NCI-H748 (cell line): ENCODE data around the gene IL12RB2.
A peak's percentile ranks its signal among the peaks of the same experiment; 100 is the strongest.
"Not testable (repeated sequence)": the region's sequence is repeated elsewhere in the genome, so short reads cannot be mapped to it uniquely, and the experiment has no call there.

Experiments
- DNase-seq: peaks from one replicate; lab custom pipeline; 2025; ENCODE audit not compliant: unreplicated experiment; lab: John Stamatoyannopoulos, UW

Gene IL12RB2

DNA sequence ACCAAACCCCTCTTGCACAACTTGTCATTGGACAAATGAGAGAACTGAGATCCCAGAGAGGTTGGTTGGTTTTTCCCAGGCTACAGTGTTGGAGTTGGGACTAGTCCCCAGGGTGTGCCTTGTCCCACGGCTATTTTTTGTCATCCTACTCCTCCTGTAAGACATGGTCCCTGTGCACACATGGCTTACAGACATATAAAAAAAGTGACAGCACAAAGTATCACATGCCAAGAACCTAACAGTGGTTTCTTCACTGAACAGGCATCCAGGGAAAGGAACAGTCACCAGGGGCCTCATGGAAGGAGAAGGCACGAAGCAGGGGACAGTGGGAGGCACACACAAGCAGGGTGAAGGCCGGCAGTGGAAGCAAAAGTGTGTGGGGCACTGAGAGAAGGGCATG lies 86.1 kb downstream of the IL12RB2 start:
- no peak for DNase-seq

DNA sequence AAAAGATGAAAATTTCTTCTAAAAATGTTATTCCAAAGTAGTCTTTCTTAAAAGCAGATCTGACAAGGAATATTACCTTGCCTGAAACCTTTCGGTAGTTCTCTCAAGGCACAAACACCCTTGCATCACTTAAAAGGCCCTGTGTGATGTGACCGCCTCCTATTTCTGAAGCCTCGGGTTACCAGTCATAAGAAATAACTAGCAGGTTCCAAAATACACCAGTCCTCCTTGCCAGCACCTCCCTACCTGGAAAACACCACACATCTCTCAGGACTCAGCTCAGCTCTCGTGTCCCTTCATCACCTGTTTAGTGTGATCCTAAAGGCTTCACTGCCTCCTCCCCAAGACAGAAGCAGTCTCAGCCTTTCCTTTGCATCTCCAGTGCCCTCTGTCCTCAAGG lies 86.9 kb downstream of the IL12RB2 start:
- no peak for DNase-seq

DNA sequence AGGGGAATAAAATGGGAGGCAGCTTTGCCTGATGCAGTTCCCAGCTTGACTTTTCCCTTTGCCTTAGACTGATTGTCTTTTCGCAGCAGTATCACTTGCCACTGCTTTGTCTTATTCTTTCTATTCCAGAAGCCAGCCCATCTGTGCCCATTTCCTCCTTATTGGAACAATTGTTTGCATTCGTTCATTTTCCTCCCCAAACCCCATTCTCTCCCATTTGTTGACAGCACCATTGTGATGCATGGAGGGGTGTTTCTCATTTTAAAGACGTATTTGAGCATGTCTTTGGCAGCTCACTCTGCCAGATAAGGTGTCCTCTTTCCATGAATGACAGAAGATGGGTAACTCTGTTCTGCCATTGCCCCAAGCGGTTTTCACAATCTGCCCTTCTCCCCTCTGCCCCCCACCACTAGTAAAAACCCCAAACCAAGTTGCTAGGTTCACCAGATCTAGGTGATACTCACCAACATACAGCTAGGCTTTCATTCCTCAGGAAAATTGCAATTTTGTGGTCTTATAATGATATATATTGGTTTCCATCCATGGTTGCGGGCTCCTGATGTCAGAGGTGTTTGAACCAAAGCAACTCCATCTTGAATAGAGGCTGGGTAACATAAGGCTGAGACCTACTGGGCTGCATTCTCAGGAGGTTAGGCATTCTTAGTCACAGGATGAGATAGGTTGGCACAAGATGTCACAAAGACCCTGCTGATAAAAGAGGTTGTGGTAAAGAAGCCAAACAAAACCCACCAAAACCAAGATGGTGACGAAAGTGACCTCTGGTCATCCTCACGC lies 91.7 kb downstream of the IL12RB2 start:
- no peak for DNase-seq

DNA sequence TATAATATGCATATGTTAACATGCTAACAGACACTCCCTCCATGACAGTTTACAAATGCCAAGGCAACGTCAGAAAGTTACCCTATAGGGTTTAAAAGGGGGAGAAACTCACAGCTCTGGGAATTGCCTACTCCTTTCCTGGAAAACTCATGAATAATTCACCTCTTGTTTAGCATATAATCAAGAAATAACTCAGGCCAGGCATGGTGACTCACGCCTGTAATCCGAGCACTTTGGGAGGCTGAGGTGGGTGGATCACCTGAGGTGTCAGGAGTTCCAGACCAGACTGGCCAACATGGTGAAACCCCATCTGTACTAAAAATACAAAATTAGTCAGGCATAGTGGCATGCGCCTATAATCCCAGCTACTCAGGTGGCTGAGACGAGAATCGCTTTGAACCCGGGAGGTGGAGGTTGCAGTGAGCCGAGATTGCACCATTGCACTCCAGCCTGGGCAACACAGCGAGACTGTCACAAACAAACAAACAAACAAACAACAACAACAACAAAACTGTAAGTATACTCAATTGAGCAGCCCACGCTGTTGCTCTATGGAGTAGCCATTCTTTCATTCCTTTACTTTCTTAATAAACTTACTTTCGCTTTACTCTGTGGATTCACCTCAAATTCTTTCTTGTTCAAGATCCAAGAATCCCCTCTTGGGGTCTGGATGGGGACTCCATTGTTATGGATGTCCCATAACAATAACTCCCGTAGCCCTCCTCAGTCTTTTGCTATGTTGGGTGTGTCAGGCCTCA lies 92.5 kb downstream of the IL12RB2 start:
- DNase-seq: not testable (repeated sequence)

DNA sequence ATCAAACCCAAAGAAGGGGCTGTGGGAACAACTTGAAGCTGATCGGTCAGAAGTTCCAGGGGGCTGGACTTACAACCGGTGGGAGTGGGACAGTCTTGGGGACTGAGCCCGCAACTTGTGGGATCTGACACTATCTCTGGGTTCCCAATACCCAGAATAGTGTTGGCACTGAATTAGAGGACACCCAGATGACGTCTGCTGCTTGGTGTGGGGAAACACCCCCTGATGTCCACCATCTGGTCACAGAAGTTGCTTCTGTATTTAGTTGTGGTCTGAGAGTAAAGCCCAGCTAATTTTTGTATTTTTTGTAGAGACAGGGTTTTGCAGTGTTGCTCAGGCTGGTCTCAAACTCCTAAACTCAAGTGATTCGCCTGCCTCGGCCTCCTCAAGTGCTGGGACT lies 93.8 kb downstream of the IL12RB2 start:
- DNase-seq: no peak

DNA sequence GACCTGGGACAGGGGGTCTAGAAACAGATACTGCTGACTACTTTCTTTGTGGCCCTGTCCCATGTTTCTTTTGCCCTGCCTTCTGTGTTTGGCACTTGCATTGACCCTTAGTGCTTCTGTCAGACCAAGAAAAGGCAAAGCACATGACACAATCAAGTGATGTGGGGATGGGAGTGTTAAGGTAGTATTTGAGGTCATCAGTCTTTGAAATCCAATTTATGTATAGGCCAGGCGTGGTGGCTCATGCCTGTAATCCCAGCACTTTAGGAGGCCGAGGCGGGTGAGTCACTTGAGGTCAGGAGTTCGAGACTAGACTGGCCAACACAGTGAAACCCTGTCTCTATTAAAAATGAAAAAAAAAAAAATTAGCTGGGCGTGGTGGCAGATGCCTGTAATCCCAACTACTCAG lies 96.5 kb downstream of the IL12RB2 start:
- no peak for DNase-seq

DNA sequence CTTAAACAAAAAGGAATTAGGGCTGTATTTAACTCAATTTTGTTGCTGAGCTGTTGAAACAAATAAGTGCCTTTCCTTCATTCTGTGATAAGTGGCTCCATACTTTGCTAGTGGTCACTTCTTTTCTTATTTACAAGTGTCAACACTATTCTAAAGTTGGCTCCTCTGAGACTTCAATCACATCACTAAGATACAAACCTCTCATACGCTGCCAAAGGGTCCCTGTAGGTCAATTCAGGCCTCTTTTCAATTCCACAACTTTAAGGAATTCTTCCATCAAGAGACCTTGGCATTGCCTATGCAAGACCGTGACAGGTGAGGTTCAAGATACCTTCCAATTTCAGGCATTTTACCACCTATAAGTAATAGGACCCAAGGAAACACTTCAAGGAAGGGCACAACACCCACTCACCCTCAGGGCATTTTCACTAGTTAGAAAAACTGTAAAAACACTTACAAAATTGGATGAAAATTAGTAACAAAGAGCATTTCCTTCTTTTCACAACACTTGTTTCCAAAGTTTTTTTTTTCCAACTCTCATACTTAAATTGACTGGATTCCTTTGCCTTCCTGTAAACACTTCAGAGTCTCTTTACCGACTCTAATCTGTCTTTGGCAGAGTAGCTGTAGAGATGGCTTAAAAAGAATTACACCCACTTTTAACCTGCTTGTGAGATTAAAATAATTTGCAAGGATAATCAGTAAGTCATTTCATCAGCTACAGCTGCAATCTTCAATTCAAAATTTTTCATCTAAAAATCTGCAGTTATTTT lies 98.0 kb downstream of the IL12RB2 start:
- no peak for DNase-seq

DNA sequence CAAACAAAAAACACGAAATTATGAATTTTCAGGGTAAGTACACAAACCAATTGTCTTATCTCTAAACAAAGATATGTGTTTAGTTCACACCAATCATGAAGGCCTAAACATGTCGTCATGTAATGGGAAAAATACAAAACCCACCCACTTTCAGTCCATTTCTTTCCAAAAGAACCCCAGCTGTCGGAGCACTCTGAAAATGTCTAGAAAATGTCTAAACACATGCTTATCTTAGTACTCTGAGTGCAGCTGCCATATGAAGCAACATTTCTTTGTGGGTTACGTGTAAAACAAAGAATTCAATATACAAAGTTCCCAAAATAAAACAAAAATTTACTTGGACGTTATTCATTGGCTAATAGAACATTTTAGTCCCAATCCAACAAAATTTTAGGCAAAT lies 99.8 kb downstream of the IL12RB2 start:
- DNase-seq: no peak

DNA sequence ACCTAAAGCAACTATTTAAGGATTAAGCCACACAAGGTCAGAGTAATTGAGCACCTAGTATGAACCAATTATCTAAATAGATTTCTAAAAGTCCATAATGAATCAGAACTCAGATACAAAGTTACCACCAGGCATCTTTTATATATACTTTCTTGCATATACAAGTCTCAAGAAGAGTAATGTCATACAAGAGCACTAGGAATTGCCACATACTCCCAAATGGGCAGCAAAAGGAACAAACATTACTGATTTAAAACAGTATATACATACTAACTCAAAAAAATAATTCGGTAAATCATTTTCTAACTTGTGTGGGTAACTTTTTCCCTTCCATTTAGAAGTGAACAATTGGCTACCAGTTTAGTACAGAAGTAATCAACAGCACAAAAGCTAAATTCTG lies 100.5 kb downstream of the IL12RB2 start:
- no peak for DNase-seq

DNA sequence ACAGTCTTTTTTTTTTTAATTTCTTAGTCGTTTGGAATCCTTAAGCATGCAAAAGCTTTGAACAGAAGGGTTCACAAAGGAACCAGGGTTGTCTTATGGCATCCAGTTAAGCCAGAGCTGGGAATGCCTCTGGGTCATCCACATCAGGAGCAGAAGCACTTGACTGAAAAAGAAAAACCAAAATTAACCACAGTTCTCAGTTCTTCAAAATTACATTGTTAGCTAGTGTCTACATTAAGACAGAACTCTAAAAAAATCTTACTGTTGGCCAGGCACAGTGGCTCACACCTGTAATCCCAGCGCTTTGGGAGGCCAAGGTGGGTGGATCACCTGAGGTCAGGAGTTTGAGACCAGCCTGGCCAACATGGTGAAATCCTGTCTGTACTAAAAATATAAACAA lies 105.4 kb downstream of the IL12RB2 start:
- DNase-seq: not testable (repeated sequence)

DNA sequence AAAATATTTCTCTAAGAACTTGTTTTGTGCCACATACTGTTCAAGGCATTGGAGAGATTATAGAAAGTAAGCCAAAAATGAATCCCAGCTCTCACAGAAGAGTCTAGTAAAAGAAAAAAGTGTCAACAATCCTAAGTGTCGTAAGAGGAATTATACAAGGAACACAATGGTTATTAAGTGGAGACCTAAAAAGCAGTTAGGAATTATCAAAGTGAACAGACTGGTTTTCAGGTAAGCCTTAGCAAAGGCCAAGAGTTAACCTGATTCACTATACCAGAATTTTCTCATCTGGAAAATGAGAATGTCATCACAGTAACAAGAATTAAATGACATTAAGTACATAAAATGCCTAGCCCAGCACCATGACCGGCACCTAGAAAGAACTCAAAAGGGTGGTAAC lies 106.9 kb downstream of the IL12RB2 start:
- no peak for DNase-seq

DNA sequence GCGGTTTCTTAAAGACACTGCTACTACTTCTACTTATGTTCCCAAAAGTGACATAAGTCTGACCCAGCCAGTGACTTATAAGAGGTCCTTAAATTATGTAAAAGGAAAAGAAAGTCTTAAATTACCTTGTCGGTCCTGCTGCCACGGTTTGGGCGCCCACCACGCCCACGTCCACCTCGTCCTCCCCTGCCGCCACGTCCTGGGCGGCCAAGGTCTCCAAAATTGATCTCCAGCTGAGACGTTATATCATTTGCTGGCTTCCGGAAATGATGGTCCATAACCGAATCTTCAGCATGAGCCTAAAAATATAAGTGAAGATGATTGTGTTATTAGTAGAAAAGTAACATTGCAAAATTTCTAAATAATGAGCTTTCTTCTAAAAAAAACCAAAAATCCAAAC lies 107.4 kb downstream of the IL12RB2 start:
- no peak for DNase-seq

DNA sequence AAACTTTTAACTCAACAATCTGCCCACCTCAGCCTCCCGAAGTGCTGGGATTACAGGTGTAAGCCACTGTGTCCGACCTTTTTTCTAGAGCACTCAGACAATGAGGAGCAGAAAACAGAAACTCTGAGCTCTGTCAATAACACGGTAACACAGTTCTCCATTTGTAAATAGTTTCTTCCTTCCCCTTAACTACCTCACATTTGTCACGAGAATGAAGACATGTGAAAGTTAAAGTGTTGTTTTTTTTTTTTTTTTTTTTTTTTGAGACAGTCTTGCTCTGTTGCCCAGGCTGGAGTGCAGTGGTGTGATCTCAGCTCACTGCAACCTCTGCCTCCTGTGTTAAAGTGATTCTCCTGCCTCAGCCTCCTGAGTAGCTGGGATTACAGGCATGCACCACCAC lies 110.1 kb downstream of the IL12RB2 start:
- not testable (repeated sequence) for DNase-seq

DNA sequence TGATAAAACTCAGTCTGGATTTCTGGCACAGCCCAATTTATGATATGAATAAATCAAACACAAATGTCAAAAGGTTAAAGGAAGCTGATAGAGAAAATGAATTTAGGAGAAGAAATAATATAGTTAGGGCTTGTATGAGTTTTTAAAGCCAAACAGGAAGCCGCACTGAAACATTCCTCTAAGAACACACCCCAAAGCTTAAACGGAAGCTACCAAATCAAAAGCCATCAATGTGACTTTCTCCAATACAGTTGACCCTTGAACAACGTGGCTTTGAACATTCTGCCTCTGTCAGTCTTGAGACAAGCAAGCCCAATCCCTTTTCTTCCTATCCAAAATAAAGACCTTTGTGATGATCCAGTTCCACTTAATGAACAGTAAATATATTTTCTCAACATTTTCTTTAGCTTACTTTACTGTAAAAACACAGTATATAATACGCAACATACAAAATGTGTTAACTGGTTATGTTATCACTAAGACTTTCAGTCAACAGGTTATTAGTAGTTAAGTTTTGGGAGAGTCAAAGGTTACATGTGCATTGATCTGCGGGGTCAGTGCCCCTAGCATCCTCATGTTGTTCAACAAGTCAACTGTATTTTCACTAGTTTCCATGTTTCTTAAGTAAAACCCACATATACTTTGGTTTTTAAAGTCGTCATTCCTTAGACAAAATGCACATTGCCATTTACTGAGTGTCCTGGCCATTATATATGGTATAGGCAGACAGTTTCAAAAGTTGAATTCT lies 111.3 kb downstream of the IL12RB2 start:
- DNase-seq: no peak

DNA sequence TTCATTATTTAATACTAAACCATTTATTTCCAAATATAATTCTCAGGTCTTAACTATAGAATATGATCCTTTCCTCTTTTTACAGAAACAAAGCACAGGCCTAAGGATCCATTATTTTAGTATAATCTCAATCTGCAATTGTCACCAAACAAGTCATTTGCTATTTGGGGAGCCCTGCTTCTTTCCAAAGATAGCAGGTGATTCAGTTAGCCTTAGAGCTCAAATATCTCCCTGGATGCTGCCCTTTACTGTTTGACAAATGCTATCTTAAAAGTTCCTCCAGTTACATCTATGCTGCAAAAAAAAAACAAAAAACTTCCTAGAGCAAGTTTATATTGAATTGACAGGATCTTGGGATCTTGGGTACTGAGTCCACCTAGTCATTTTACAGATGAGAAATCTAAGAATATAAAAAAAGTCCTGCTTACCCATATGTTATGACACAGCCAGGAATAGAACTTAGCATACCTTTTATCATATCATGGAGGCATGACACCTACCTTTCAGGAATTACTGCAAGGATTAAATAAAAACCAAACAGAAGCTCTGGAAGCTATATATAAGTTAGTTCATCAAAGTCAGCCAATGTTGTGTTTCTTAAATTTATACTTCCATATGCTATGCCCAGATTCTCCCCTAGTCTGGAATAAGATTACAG lies 113.3 kb downstream of the IL12RB2 start:
- DNase-seq: no peak

DNA sequence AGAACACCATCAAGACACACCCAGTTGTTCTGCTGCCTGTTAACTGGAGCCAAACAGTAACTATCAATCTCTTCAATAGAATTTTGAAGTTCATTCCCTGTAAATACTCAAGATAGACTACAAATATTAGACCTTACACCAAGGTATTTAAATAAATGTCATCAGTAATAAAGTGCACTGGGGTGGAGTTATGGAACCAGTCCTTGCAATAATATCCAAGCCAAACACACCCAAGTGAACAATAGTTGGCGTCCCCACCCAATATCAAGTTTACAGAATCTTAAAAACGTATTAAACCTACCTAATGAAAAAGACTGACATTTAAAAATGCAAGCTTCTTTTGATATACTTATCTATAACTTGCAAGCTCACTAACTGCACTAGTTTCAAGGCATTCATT lies 119.8 kb downstream of the IL12RB2 start:
- DNase-seq: no peak

DNA sequence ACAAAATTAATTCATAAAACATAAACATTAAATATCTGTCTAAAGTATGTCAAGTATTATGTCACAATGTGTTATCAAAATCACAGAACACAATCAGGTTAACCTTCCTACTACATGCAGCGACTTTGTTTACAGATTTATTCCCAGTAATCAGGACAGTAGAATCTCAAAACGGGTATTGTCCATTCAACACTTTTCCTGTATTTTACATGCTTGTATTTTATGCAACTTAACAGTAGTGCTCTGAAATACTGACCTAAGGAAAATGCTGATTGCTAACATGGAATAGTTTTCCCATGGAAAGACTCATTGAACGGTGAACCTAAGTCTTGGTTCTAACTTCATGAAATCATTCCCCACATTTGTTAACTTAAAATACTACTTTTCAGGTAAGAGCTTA lies 120.3 kb downstream of the IL12RB2 start:
- DNase-seq: no peak

DNA sequence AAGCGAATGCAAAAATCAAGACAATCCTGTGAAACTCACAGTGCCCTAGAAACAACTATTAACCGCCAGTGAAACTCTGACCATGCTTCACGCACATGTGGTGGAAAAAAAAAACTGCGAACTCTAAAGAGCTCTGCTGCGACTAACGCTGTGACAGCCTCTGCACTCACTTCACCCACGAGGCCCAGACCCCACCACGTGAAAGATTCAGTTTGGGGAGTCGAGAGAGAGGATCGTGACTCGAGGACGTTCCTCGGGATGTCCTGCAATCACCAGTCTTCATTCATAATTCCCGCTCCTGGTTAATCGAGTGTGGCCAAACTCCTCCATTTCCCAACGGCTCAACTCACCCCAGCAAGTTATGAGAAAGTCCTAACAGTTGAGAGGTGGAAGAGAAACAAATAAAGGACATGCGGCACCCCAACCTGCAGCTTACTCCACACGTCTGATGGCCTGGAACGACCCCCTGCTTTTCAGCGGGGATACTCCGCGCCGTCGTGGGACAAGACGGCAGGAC lies 121.4 kb downstream of the IL12RB2 start:
- peak; percentile 39 for DNase-seq

DNA sequence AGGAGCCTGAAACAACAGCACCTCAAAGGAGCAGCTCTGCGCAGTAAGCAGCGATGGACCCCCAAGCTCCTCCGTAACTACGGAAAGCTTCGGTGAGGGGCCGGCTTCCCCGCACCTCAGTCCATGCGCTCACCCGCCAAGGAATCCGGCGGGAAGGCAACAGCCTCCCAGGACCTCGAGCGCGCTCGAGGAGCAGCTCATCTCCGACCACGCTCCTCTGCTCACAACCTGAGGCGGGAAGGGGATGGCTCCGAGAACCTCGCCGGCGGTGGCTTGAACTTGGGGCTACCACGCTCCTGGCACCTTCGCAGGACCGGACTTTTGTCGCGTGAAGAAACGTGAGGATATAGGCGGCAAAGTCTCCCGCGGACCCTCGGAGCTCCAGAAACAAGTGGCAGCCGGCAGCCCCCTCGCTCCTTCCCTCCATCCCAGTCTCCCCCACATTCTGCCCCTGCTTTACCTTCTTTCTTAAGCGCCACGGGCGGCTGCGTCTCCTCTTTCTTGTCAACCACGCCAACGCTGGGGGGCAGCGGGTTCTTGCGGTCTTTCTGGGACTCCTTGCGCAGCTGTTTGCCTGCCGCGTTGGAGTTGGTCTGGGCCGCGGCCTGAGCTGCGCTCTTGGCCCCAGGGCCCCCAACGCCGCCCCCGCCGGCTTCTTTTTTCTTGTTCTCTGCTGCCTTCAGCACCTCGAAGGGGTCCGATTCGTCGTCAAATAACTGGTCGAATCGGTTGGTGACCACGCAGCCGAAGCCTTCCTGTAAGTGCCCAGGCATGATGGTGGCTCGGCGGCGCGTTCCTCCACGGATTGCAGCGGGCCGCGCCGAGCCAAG lies 122.1 kb downstream of the IL12RB2 start:
- peak; percentile 65 for DNase-seq
